B cell (primary cell): ENCODE measurements around the gene TOB2.

ENCODE experiments used
- EZH2 ChIP-seq: IDR thresholded peaks from 2 replicates; pipeline ENCODE4 v1.6.1; 2012; ENCODE audit warnings: borderline replicate concordance, low read depth, mild to moderate bottlenecking, moderate library complexity, low read length; ENCODE audit not compliant: insufficient read depth, poor library complexity, severe bottlenecking
- TF ChIP-seq, protein P1 (sequence below): fragments of 200-600 bp; IDR thresholded peaks from one replicate; pipeline ENCODE4 v1.8.0; 2022; ENCODE audit warnings: antibody characterized with exemption, mild to moderate bottlenecking

GRCh38 chr22:41411021-41411851, 35.4 kb downstream of the TOB2 start:
- TF ChIP-seq, protein P1, sequence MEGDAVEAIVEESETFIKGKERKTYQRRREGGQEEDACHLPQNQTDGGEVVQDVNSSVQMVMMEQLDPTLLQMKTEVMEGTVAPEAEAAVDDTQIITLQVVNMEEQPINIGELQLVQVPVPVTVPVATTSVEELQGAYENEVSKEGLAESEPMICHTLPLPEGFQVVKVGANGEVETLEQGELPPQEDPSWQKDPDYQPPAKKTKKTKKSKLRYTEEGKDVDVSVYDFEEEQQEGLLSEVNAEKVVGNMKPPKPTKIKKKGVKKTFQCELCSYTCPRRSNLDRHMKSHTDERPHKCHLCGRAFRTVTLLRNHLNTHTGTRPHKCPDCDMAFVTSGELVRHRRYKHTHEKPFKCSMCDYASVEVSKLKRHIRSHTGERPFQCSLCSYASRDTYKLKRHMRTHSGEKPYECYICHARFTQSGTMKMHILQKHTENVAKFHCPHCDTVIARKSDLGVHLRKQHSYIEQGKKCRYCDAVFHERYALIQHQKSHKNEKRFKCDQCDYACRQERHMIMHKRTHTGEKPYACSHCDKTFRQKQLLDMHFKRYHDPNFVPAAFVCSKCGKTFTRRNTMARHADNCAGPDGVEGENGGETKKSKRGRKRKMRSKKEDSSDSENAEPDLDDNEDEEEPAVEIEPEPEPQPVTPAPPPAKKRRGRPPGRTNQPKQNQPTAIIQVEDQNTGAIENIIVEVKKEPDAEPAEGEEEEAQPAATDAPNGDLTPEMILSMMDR, result no peak
- no peak for TF ChIP-seq EZH2
